ENCODE measurements around the gene NR5A1. TPM values are rescaled to one million over a fixed set of nuclear protein-coding genes. Genes with fewer than 3 reads are reported as not detected.

The NR5A1 gene
- total RNA-seq, 4 donors from 2014 or later: 0.17 TPM; not detected in 3

DNA sequence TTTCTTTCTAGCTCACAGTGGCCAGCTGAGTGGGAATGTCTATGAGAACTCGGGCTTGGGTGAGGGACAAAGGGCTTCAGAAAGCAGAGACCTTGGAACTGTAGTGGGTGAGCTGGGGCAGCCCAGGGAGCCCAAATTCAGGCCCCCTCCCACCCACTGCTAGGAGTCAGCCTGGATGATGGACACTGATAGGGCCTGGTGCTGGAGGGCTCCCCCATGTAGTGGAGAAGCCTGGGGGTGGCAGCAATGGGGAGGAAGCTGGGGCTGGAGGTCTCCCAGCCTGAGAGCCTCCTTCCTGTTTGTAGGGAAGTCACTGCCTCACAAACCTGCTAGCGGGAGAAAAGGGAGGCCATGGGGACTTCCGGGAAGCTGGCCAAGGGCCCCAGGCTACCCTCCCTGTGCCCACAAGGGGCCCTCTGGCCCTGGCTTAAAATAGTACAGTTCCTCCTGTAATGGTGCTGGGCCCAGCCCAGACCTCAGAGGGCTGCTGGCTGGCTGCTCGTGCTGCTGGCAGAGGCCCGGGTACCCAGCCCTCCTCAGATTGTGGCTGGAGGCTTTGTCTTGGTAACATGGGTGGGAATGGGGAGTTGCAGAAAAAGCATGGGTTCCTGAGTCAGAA, 6.3 kb upstream of the NR5A1 start:
- Histone ChIP-seq H3K36me3 (no peaks in the 10 kb centered on the region), H3K27ac (replicated peaks in 1 of 4) (no peak overlapping the region), H3K9me3 (no peaks in the 10 kb centered on the region), H3K4me3 (no peak overlapping the region), H3K4me1 (peaks cover 0 to 3% (median 0%) of the 10 kb centered on the region in 4 donors), H3K27me3 (peaks cover 0 to 33% (median 0%) of the 10 kb centered on the region in 4 donors)
- DNase-seq (ENCODE audit: extremely low spot score): no peak
- intact Hi-C loops (cut with DNase I): no loop called here
- no peak for TF ChIP-seq POLR2AphosphoS5 (IDR thresholded peaks at IDR 0.05)
- WGBS: 77% methylated on average over 4 of the region's 5 CpGs

DNA sequence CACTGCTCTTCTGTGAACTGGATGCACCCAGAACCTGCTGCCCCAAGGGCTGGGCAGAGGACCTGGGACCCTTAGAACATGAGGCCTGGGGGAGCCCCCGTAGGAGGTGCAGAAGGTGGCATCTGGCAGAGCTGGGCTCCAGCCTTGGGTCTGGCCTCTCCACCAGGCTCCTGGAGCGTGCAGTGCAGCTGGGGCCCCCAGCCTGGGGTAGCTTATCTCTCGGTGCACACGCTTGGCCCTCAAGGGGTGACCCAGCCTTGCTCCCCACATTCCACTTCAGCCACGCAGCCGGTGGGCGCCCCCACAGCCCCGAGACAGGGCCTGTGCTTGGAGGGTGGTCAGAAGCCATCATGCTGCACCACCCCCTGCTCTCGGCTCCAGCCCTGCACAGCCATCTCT, 5.6 kb upstream of the NR5A1 start:
- 79% methylated on average over 4 of the region's 9 CpGs for WGBS
- intact Hi-C loops (cut with DNase I): no loop called here
- no peak for TF ChIP-seq POLR2AphosphoS5 (IDR thresholded peaks at IDR 0.05)
- no peak for TF ChIP-seq EP300 (IDR thresholded peaks at IDR 0.05)
- TF ChIP-seq POLR2A (IDR thresholded peaks at IDR 0.05; ENCODE audit: low read depth): no peak
- TF ChIP-seq, protein P1, sequence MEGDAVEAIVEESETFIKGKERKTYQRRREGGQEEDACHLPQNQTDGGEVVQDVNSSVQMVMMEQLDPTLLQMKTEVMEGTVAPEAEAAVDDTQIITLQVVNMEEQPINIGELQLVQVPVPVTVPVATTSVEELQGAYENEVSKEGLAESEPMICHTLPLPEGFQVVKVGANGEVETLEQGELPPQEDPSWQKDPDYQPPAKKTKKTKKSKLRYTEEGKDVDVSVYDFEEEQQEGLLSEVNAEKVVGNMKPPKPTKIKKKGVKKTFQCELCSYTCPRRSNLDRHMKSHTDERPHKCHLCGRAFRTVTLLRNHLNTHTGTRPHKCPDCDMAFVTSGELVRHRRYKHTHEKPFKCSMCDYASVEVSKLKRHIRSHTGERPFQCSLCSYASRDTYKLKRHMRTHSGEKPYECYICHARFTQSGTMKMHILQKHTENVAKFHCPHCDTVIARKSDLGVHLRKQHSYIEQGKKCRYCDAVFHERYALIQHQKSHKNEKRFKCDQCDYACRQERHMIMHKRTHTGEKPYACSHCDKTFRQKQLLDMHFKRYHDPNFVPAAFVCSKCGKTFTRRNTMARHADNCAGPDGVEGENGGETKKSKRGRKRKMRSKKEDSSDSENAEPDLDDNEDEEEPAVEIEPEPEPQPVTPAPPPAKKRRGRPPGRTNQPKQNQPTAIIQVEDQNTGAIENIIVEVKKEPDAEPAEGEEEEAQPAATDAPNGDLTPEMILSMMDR (IDR thresholded peaks at IDR 0.05): no peak
- Histone ChIP-seq H3K27me3 (peaks cover 0 to 36% (median 0%) of the 10 kb centered on the region in 4 donors), H3K36me3 (no peaks in the 10 kb centered on the region), H3K27ac (replicated peaks in 1 of 4) (no peak overlapping the region), H3K4me3 (no peak overlapping the region), H3K9me3 (no peaks in the 10 kb centered on the region), H3K4me1 (peaks cover 0 to 3% (median 0%) of the 10 kb centered on the region in 4 donors)
- no peak for DNase-seq (ENCODE audit: extremely low spot score)

- H3K27ac ChIP-seq (replicated peaks in 1 of 4): no peak overlapping the region
These were observed 4.9 kb upstream of the NR5A1 start for GRCh38 chr9:124511891-124512805.

GRCh38 chr9:124511426-124511840, 4.2 kb upstream of the NR5A1 start:
- Histone ChIP-seq H3K27ac (replicated peaks in 1 of 4) (no peak overlapping the region), H3K36me3 (no peaks in the 10 kb centered on the region), H3K9me3 (no peaks in the 10 kb centered on the region), H3K27me3 (peaks cover 0 to 44% (median 0%) of the 10 kb centered on the region in 4 donors), H3K4me1 (peaks cover 0 to 3% (median 0%) of the 10 kb centered on the region in 4 donors), H3K4me3 (no peak overlapping the region)
- intact Hi-C loops (cut with DNase I): no loop called here
- no peak for DNase-seq (ENCODE audit: extremely low spot score)
- TF ChIP-seq EP300 (IDR thresholded peaks at IDR 0.05) (no peak), POLR2A (IDR thresholded peaks at IDR 0.05; ENCODE audit: low read depth) (no peak), POLR2AphosphoS5 (IDR thresholded peaks at IDR 0.05) (no peak)
- TF ChIP-seq, protein P1 (IDR thresholded peaks at IDR 0.05): no peak
- 76% methylated on average over 5 of the region's 6 CpGs for WGBS

More at GRCh38 chr9:124511891-124512805, 4.9 kb upstream of the NR5A1 start:
- no peak for TF ChIP-seq POLR2A (IDR thresholded peaks at IDR 0.05; ENCODE audit: low read depth)
- TF ChIP-seq, protein P1 (IDR thresholded peaks at IDR 0.05): no peak
- no peak for TF ChIP-seq EP300 (IDR thresholded peaks at IDR 0.05)
- no peak for TF ChIP-seq POLR2AphosphoS5 (IDR thresholded peaks at IDR 0.05)
- intact Hi-C loops (cut with DNase I): no loop called here
- Histone ChIP-seq H3K9me3 (no peaks in the 10 kb centered on the region), H3K27me3 (peaks cover 0 to 37% (median 0%) of the 10 kb centered on the region in 4 donors), H3K4me3 (no peak overlapping the region), H3K4me1 (peaks cover 0 to 3% (median 0%) of the 10 kb centered on the region in 4 donors), H3K36me3 (no peaks in the 10 kb centered on the region)
- 49% methylated on average over 14 of the region's 23 CpGs for WGBS
- DNase-seq (ENCODE audit: extremely low spot score): no peak

Data from esophagus muscularis mucosa (tissue), 4 donors.